Activated CD8-positive, alpha-beta memory T cell treated with anti-CD3 and anti-CD28 coated beads, Interleukin-2, amount 50 U/mL, for 1 hour (primary cell): ENCODE measurements around the gene SPANXD.
"Not testable (repeated sequence)": the region's sequence is repeated elsewhere in the genome, so short reads cannot be mapped to it uniquely, and the experiment has no call there.

Source experiments
- DNase-seq: peaks from one replicate; pipeline ENCODE4 v3.0.0-alpha.2; 2020; ENCODE audit errors: extremely low read depth

SPANXD gene, protein sequence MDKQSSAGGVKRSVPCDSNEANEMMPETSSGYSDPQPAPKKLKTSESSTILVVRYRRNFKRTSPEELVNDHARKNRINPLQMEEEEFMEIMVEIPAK

DNA sequence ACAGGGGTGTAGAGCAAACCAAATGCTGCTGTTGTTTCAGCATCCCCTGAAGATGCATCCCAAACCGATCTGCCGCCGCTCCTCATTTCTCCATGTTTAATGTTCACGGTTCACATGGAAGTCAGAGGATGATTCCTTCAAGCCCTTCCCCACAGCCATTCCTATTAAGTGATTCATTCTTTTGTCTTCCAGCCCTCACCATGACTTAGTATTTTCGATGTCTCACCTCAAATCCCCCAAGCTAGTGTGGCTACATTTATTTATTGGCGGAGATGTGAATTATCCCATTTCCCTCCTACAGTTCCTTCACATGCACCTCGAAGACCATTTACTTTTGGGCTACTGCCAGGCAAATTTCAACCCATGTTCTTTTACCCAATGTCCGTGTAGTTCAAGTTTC is at the start of gene SPANXD:
TSS of gene SPANXD (minus strand) at position 101 of the 400 bp plus-strand sequence. CDS start 334 bp downstream, outside the sequence.
- not testable (repeated sequence) for DNase-seq

DNA sequence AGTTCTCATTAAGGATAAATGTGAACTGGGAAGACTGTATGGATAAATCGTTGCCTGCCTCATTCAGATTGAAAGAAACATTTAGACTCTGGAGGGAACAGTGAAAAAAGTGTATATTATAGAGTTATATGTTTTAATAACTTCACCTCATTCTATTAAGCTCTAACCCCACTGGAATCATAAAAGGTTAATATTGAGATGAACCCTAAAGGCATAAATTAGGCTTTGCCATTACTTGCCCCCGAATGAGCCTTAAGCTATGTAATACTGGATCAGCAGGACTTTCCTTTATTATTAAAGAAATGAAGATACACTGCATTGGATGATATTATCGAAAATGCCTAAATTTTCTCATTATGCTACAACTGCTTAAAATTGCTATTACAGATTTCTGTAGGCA is 44.1 kb upstream of the SPANXD start:
- DNase-seq = no peak

DNA sequence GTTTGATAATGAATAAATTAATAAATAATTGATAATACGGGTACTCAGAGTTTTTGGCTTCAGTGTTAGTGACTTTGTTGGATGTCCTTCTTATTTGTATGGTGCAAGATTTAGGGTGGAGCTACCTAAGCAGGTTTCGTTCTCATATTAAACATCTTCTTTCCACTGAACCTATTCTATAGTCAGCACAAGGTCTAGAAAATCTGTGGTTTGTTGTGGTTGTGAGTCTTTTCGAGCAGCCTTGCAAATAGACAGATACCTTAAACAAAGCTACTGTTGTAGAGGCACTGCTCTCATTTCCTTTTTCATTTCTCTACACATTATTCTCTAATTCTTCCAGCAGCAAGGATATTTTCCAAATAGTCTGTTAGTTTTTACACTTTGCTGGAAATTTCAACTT is 38.1 kb upstream of the SPANXD start:
- no peak for DNase-seq

DNA sequence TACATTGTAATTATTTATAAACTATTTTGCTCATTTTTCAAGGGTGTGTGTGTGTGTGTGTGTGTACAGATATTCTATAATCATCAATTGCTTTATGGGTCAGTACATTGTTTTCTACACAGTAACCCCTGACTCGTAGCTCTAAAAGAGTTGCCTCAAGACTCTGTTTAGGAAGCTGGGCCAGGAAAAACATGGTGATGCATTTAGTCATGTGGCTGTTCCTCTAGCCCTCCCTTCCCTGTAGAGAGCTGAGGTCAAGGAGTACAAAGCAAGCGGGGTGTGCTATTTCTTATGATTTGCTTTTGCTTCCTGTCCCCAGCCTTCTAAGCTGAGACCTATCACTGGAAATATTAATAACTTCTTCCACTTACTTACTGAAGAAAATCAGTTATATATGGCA is 34.8 kb upstream of the SPANXD start:
- no peak for DNase-seq

DNA sequence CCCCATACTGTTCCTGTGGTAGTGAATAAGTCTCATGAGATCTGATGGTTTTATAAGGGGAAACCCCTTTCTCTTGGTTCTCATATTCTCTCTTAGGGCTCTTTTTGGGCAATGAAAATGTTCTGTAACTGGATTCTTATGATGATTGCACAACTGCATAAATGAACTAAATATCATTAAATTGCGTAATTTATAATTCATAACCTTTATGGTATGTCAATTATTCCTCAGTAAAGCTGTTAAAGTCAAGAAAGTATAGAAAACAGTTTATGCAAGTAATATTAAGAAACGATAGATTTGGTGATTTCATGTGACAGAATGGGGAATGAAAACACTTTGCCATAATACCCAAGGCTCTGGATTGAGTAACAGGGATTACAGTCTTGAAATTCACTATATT is 33.5 kb upstream of the SPANXD start:
- DNase-seq = no peak

DNA sequence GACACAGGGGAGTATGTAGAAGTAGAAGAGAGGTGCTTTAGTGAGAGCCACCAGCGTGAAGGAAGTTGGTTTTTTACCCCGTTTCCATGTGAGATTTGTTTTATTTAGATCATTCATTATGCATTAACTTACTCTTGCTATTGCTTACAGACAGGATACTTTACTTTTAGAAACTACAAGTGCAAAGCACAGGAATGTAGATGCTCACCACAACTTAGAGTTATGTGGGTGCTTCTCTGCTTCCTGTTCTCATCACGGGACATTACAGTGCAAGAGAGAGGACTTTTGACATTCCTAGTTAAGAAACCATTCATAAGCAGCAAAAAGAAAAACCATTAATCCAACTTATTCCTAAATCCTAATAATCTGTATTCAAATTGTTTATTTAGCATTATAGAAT is 25.6 kb upstream of the SPANXD start:
- no peak for DNase-seq

DNA sequence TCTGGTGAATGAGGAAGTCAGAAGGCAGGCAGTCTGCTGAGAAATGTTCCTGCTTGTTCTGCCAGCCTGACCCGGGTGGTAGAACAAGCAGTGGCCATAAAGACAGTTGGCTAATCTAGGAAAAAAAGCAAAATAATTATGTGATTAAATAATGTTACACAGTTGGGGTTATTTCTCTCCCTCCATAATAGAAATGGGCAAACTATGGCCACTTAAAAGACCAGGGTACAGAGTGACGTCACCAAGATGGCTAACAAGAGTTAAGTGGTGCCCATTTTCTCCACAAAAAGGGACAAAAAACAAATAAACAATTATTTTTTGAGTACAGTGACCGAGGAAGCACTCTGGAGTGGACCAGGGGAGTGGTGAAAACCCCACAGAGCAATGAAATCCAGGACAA is 16.1 kb upstream of the SPANXD start:
- no peak for DNase-seq

DNA sequence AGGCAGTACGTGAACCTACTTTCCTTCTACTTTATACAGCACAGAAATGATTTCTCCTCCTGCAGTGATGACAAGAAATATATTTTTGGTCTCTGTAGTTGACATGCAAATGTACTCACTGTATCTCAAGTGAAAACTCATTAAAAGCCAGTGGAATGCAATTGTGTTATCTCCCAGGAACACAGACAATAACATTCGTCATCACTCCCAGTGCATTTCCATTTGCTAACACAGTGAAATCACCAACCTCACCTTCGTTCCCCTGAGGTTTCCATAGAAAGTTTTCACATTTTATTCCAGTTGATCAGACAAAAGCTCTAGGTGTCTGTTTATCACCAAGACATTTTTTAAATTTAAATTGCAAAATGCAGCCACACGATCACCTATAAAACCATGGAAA is 2.5 kb upstream of the SPANXD start:
- no peak for DNase-seq

DNA sequence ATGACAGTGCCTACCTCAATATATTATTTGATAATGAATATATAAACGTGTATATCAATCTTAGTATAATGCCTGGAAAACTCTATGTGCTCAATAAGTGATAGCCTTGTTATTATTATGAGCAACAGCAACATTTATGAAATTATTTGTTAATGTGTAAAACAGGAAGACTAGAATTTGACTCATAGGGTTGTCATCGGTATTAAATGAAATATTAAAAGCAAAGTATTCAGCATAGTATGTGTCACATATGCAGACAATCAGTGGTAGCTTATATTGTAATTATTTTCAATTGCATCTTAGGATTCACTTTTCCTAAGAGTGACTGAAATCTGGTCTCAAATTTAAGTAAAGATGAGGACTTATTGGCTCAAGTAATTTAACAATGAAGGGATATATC is 24.6 kb downstream of the SPANXD start:
- no peak for DNase-seq

DNA sequence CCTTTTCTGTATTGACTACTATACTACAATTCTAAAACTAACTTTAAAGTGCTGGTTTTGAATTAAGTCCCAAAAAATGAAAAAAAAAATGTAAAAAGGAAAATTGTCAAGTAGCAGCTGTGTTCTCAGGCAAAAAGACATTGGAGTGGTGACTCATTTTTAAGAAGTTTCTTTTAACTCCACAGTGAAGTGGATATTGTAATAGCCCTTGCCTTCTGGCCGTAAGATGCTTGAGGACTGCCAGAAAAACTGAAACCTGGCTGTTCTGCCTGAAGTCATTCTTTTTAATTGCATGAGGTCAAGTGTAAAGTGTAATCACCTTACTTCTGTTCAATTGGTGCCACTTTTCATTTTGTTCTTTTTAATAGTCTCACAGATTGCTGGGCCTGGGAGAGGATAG is 28.9 kb downstream of the SPANXD start:
- no peak for DNase-seq

DNA sequence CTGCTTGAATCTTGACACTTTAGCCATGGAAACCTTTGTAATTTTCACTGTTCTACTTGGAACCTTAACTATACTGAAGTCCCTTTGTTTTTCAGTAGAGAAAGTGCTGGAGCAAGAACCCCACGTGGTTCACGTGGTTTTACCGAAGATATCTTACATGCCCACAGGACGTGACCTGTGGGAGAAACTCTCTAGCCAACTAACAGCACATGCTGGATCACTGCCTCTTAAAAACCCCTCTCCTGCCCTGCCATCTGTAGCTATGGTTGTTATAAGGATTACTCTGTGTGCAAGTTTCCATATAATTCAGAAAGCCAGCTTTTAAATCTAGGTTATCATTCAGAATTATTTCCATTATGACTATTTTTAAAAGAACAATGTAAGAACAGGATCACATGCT is 30.2 kb downstream of the SPANXD start:
- no peak for DNase-seq

DNA sequence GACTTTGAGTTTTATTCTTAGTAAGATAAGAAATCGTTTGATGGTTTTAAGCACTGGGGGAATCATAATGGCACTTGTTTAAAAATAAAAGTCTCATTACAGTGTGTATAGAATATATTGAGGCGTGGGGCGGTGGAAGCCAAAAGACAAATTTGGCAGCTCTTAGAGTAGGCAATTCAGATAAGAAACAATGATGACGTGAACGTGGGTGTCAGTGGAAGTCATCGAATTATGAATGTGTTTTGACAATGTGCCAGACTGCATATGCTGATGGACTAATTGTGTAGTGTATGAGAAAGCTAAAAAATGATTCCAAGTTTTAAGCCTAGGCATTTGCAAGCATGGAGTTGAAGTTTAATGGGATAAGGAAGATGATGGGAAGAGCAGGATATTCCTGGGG is 35.8 kb downstream of the SPANXD start:
- DNase-seq = no peak

DNA sequence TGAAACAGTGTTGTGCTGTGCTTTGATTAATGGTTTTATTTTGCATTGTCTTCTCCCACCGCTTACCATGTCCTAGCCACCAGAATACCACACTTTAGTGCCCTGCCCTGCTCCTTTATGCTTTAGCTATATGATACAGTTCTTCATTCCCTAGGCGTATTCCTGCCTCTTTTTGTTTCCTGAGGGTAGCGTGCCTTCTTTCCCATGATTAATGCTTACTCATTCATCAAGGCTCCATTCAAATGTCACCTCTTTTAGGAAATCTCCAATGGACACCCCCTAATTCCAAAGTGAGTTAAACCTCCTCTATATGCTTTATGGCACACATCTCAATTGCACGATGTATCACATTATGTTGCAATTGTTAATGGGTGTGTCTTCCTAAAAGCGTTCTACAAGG is 46.3 kb downstream of the SPANXD start:
- no peak for DNase-seq
